ENCODE measurements around the gene ITGA11. TPM values are rescaled to one million over a fixed set of nuclear protein-coding genes. Genes with fewer than 3 reads are reported as not detected.
A peak's percentile ranks its signal among the peaks of the same experiment; 100 is the strongest.

Gene ITGA11
- total RNA-seq, 1 donor from 2014 or later = 193 TPM

DNA sequence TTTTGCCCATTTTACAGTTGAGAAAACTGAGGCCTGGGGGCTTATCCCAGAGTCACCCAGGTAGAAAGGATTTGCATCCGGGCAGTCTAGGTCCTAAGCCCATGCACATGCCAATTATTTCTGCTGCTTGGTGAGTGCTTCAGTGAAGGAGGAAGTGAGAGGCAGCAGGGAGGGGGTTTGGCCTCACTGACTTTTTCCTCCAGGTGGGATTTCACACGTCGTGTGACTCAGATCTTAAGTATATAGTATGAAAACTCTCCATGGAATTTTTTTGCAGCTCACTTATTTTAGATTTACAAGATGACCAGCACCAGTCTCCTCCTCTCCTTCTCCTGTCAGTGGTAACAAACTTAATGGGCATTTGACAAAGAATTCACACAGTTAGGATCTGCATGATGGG is 4.6 kb downstream of the ITGA11 start:
- H3K36me3 ChIP-seq (ENCODE audit: insufficient read depth, low read length) = no peaks in the 10 kb centered on the region
- TF ChIP-seq, protein P1, sequence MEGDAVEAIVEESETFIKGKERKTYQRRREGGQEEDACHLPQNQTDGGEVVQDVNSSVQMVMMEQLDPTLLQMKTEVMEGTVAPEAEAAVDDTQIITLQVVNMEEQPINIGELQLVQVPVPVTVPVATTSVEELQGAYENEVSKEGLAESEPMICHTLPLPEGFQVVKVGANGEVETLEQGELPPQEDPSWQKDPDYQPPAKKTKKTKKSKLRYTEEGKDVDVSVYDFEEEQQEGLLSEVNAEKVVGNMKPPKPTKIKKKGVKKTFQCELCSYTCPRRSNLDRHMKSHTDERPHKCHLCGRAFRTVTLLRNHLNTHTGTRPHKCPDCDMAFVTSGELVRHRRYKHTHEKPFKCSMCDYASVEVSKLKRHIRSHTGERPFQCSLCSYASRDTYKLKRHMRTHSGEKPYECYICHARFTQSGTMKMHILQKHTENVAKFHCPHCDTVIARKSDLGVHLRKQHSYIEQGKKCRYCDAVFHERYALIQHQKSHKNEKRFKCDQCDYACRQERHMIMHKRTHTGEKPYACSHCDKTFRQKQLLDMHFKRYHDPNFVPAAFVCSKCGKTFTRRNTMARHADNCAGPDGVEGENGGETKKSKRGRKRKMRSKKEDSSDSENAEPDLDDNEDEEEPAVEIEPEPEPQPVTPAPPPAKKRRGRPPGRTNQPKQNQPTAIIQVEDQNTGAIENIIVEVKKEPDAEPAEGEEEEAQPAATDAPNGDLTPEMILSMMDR (IDR thresholded peaks at IDR 0.05; ENCODE audit: insufficient read depth, low read depth, low read length) = no peak
- no peak for TF ChIP-seq EZH2 (IDR thresholded peaks at IDR 0.05; ENCODE audit: insufficient read depth, low read length)
- peaks cover 2% of the 10 kb centered on the region for H3K9me3 Mint-ChIP-seq (ENCODE audit: unreplicated experiment)
- no peaks in the 10 kb centered on the region for H3K9me3 ChIP-seq (ENCODE audit: insufficient read depth, low read depth, low read length)
- DNase-seq (ENCODE audit: low read depth) (peak; percentile 52), FAIRE-seq (no peak)
- peaks cover 40% of the 10 kb centered on the region for H3K36me3 Mint-ChIP-seq (ENCODE audit: low read depth, unreplicated experiment)
- peaks cover 78% of the 10 kb centered on the region for H4K20me1 ChIP-seq (ENCODE audit: insufficient read depth, low read length)
- peak overlapping the region; percentile 16 for H3K9ac ChIP-seq (ENCODE audit: low read length)
- peaks cover 94% of the 10 kb centered on the region for H3K79me2 ChIP-seq (ENCODE audit: insufficient read depth, low read length)
- peak overlapping the region; percentile 93 for H3K27ac Mint-ChIP-seq (ENCODE audit: unreplicated experiment)
- peak overlapping the region; percentile 88 for H3K4me3 Mint-ChIP-seq (ENCODE audit: unreplicated experiment)
- peaks cover 1% of the 10 kb centered on the region for H3K27me3 Mint-ChIP-seq (ENCODE audit: low read depth, unreplicated experiment)
- H3K27ac ChIP-seq (ENCODE audit: low read depth, low read length) = peak overlapping the region; percentile 36
- H2AFZ ChIP-seq (ENCODE audit: low read depth, low read length) = no peak overlapping the region
- peak overlapping the region; percentile 95 for H3K4me2 ChIP-seq (ENCODE audit: low read length)
- H3K4me3 ChIP-seq (ENCODE audit: insufficient read depth, low read depth, low read length) = no peak overlapping the region
- H3K4me1 ChIP-seq (ENCODE audit: insufficient read depth, low read length) = peaks cover 48% of the 10 kb centered on the region
- peaks cover under 1% of the 10 kb centered on the region for H3K27me3 ChIP-seq (ENCODE audit: insufficient read depth, low read length)
- peaks cover 74% of the 10 kb centered on the region for H3K4me1 Mint-ChIP-seq (ENCODE audit: low read depth, unreplicated experiment)

DNA sequence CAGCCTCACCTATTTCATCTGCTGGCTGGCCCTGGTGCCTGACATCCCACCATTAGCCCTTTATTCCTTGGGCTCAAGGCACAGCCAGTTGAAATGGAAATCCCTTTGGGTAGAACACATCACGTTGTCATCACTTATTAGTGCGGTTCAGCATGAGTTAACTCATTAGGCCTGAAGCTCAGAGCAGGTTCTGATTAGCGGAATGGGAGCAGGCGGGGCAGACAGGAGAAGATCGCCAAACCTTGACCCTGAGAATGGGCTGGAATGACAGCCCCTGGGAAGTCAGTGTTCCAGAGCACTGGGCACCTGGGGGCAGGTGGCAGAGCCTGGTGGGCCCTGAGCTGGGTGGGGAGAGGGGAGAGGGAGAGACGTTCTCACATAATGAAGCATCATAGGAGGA is 5.8 kb downstream of the ITGA11 start:
- Histone ChIP-seq H3K9me3 (ENCODE audit: insufficient read depth, low read depth, low read length) (no peaks in the 10 kb centered on the region), H3K79me2 (ENCODE audit: insufficient read depth, low read length) (peaks cover 95% of the 10 kb centered on the region), H2AFZ (ENCODE audit: low read depth, low read length) (no peak overlapping the region), H3K4me2 (ENCODE audit: low read length) (no peak overlapping the region), H3K9ac (ENCODE audit: low read length) (no peak overlapping the region), H3K27me3 (ENCODE audit: insufficient read depth, low read length) (no peaks in the 10 kb centered on the region), H3K36me3 (ENCODE audit: insufficient read depth, low read length) (no peaks in the 10 kb centered on the region), H4K20me1 (ENCODE audit: insufficient read depth, low read length) (peaks cover 91% of the 10 kb centered on the region), H3K4me3 (ENCODE audit: insufficient read depth, low read depth, low read length) (no peak overlapping the region), H3K27ac (ENCODE audit: low read depth, low read length) (peak overlapping the region; percentile 40), H3K4me1 (ENCODE audit: insufficient read depth, low read length) (peaks cover 57% of the 10 kb centered on the region)
- Mint-ChIP-seq H3K36me3 (ENCODE audit: low read depth, unreplicated experiment) (peaks cover 46% of the 10 kb centered on the region), H3K4me3 (ENCODE audit: unreplicated experiment) (peak overlapping the region; percentile 27), H3K9me3 (ENCODE audit: unreplicated experiment) (peaks cover 2% of the 10 kb centered on the region), H3K27ac (ENCODE audit: unreplicated experiment) (peak overlapping the region; percentile 69), H3K4me1 (ENCODE audit: low read depth, unreplicated experiment) (peaks cover 84% of the 10 kb centered on the region), H3K27me3 (ENCODE audit: low read depth, unreplicated experiment) (no peaks in the 10 kb centered on the region)
- no peak for TF ChIP-seq EZH2 (IDR thresholded peaks at IDR 0.05; ENCODE audit: insufficient read depth, low read length)
- TF ChIP-seq, protein P1 (IDR thresholded peaks at IDR 0.05; ENCODE audit: insufficient read depth, low read depth, low read length) = no peak
- DNase-seq (ENCODE audit: low read depth) (no peak), FAIRE-seq (no peak)

DNA sequence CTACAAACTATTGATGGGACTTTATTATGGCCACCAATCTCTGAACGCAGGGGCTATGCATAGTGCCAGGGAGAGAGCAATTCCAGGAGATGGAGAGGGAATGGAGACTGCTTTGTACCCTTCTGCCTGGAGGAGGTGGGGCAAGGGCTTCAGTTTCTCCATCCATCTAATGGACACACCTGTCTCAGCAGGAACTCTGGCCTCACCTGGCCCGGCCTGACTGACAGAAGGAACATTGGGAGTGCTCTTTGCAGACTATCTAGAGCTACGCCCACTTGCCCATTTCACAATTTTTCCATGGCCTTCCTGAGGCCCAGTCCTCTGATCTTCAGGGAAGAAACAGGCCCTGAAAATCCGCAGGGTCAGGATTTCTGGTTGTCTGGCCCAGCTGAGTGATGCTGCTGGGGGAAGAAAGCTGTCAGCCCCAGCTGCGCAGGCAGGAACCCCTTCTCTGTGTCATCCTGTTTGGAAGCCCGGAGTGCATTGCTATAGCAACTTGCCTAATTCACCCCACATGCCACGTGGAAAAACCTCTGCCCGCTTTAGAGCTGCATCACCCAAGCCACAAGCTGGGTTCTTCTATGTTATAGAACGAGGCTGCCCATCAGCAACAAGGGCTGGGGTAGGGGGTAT is 6.4 kb downstream of the ITGA11 start:
- no peaks in the 10 kb centered on the region for H3K36me3 ChIP-seq (ENCODE audit: insufficient read depth, low read length)
- H3K9ac ChIP-seq (ENCODE audit: low read length) = no peak overlapping the region
- peaks cover 88% of the 10 kb centered on the region for H3K4me1 Mint-ChIP-seq (ENCODE audit: low read depth, unreplicated experiment)
- peaks cover 94% of the 10 kb centered on the region for H3K79me2 ChIP-seq (ENCODE audit: insufficient read depth, low read length)
- no peaks in the 10 kb centered on the region for H3K27me3 ChIP-seq (ENCODE audit: insufficient read depth, low read length)
- peaks cover 2% of the 10 kb centered on the region for H3K9me3 Mint-ChIP-seq (ENCODE audit: unreplicated experiment)
- no peak for FAIRE-seq
- no peak overlapping the region for H3K4me3 ChIP-seq (ENCODE audit: insufficient read depth, low read depth, low read length)
- DNase-seq (ENCODE audit: low read depth) = no peak
- peak overlapping the region; percentile 40 for H3K27ac ChIP-seq (ENCODE audit: low read depth, low read length)
- no peak overlapping the region for H2AFZ ChIP-seq (ENCODE audit: low read depth, low read length)
- no peaks in the 10 kb centered on the region for H3K9me3 ChIP-seq (ENCODE audit: insufficient read depth, low read depth, low read length)
- peaks cover 61% of the 10 kb centered on the region for H3K4me1 ChIP-seq (ENCODE audit: insufficient read depth, low read length)
- peaks cover 95% of the 10 kb centered on the region for H4K20me1 ChIP-seq (ENCODE audit: insufficient read depth, low read length)
- no peak overlapping the region for H3K4me2 ChIP-seq (ENCODE audit: low read length)
- no peaks in the 10 kb centered on the region for H3K27me3 Mint-ChIP-seq (ENCODE audit: low read depth, unreplicated experiment)
- H3K27ac Mint-ChIP-seq (ENCODE audit: unreplicated experiment) = peak overlapping the region; percentile 92
- peaks cover 45% of the 10 kb centered on the region for H3K36me3 Mint-ChIP-seq (ENCODE audit: low read depth, unreplicated experiment)
- H3K4me3 Mint-ChIP-seq (ENCODE audit: unreplicated experiment) = no peak overlapping the region
- no peak for TF ChIP-seq EZH2 (IDR thresholded peaks at IDR 0.05; ENCODE audit: insufficient read depth, low read length)
- TF ChIP-seq, protein P1 (IDR thresholded peaks at IDR 0.05; ENCODE audit: insufficient read depth, low read depth, low read length) = no peak
